Adrenal gland (tissue), 5 donors: ENCODE data around the gene CALU.

ENCODE experiments used
- POLR2A ChIP-seq, 2 donors: fragments of 450-650 bp; IDR thresholded peaks; one replicate each; pipeline ENCODE4 v1.6.1; 2017; ENCODE audit warnings: antibody characterized with exemption in 2 of 2, mild to moderate bottlenecking in 2 of 2, moderate library complexity in 1 of 2
- TF ChIP-seq, protein P1 (sequence below), 6 experiments: fragments of 450-650 bp in 4 of 6; fragments of 200-600 bp in 2 of 6; sonication (generic) in 1 of 6; IDR thresholded peaks; 1 replicate in 5 of 6; 2 replicates in 1 of 6; pipeline versions ENCODE4 v1.5.1 to v1.8.0; 2016 to 2021; ENCODE audit warnings: antibody characterized with exemption in 6 of 6, mild to moderate bottlenecking in 2 of 6, moderate library complexity in 1 of 6
- donor health status: DM: no; HTN: no; CAD: no.

DNA sequence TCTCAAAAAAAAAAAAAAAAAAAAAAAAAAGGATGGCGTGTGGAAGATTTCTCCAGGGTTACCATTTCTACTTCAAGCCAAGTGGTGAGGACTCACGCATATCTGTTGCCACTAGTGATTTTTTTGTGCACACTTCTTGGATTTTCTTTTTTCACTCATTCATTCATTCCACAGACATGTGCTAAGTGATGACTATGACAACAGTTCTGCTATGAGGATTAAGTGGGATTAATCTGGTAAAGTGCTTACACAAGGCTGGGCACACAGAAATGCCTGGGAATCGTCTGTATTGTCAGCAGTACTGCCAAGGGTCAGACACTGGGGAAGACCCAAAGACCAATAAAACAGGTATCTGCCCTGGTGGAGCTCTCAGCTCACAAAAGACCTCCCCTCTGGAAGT is 42.7 kb downstream of the CALU start:
- TF ChIP-seq, protein P1, sequence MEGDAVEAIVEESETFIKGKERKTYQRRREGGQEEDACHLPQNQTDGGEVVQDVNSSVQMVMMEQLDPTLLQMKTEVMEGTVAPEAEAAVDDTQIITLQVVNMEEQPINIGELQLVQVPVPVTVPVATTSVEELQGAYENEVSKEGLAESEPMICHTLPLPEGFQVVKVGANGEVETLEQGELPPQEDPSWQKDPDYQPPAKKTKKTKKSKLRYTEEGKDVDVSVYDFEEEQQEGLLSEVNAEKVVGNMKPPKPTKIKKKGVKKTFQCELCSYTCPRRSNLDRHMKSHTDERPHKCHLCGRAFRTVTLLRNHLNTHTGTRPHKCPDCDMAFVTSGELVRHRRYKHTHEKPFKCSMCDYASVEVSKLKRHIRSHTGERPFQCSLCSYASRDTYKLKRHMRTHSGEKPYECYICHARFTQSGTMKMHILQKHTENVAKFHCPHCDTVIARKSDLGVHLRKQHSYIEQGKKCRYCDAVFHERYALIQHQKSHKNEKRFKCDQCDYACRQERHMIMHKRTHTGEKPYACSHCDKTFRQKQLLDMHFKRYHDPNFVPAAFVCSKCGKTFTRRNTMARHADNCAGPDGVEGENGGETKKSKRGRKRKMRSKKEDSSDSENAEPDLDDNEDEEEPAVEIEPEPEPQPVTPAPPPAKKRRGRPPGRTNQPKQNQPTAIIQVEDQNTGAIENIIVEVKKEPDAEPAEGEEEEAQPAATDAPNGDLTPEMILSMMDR (IDR thresholded peaks at IDR 0.05): no peak
- no peak for TF ChIP-seq POLR2A (IDR thresholded peaks at IDR 0.05)
